Activated CD4-positive, alpha-beta T cell treated with anti-CD3 and anti-CD28 coated beads, Interleukin-2, amount 50 U/mL, for 16 hours (primary cell): Measurements from ENCODE around the gene SIRT6.
"Not testable (repeated sequence)": the region's sequence is repeated elsewhere in the genome, so short reads cannot be mapped to it uniquely, and the experiment has no call there.

Experiments used
- DNase-seq: peaks from one replicate; pipeline ENCODE4 v3.0.0-alpha.2; 2020

The SIRT6 gene

GRCh38 chr19:4198467-4199126, 16.2 kb upstream of the SIRT6 start:
- no peak for DNase-seq

DNA sequence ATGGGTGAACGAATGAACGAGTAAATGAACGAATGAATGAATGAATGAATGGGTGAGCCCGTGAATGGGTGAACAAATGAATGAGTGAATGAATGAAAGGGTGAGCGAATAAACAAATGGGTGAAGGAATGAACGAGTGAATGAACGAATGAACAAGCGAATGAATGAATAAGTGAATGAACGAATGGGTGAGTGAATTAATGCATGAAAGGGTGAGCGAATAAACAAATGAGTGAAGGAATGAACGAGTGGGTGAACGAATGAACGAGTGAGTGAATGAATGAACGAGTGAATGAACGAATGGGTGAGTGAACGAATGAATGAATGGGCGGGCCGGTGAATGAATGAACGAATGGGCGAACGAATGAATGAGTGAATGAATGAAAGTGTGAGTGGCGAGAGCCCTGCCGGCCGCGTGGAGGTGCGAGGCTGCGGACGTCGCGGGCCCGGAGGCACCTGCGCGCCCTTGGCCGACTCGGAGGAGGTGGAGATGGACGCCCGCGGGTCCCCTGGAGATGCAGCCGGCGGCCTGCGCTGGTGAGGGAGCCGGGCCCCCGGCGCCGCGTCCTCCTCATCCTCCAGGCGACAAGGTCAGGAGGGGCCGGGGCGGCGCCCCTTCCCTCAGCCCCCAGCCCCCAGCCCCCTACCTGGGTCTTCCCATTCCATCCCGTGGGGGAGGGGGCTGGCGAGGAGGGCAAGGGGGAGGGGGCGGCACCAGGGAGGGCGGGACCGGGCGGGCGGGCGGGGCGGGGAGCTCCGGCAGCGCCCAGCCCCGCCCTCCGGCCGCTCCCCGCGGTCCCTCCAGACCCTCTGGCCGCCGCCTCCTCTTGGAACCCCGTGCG, 15.5 kb upstream of the SIRT6 start:
- no peak for DNase-seq

DNA sequence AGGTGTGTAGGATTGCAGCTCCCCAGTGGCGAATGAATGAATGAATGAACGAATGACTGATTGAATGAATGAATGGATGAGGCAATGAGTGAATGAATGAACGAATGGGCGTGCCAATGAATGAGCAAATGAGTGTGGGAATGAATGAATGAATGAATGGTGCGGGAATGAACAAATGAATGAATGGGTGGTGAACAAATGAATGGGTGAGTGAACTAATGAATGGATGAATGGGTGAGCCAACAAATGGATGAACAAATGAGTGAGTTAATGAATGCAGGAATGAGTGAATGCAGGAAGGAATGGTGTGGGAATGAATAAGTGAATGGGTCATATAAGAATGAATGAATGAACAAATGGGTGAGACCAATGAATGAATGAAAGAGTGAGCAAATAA, 14.9 kb upstream of the SIRT6 start:
- DNase-seq = no peak

DNA sequence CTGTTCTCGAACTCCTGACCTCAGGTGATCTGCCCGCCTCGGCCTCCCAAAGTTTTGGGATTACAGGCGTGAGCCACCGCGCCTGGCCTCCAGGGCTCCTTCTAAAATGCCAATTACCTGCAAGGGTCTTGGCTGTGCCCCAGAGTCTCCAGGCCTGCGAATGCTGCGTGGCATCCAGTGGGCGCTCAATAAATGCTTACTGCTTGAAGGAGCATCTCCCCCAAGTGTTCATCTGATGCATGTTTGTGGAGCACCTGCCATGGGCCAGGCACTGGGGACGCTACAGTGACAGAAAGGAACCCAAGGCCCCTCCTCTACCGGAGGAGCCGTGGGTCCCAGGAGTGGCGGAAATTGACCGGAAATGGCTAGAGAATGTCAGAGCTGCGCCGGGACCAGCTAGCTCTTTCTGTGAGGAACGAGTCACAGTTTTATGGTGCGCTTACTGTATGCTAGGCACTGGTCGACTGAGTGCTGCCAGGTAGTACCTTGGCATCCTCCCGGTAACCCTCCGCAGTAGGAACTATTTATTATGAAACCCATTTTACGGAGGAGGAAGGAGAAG, 14.3 kb upstream of the SIRT6 start:
- no peak for DNase-seq

- no peak for DNase-seq
These were observed 13.6 kb upstream of the SIRT6 start for GRCh38 chr19:4196009-4196408.

GRCh38 chr19:4194353-4194752, 12.0 kb upstream of the SIRT6 start:
- DNase-seq = no peak

DNA sequence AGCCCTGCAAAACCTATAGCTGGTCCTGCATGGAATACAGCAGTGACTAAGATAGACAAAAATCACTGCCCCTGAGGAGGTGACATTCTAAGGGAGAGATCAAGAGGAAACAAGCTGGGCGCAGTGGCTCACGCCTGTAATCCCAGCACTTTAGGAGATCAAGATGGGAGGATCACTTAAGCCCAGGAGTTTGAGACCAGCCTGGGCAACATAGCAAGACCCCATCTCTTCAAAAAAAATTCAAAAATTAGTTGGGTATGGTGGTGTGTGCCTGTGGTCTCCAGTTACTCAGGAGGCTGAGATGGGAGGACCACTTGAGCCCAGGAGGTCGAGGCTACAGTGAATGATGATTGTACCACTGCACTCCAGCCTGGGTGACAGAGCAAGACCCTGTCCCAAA, 10.2 kb upstream of the SIRT6 start:
- DNase-seq = not testable (repeated sequence)

GRCh38 chr19:4189641-4190040, 7.3 kb upstream of the SIRT6 start:
- DNase-seq = no peak

GRCh38 chr19:4187313-4188122, 5.2 kb upstream of the SIRT6 start:
- no peak for DNase-seq

- DNase-seq = peak; percentile 82
These were observed 4.0 kb upstream of the SIRT6 start for GRCh38 chr19:4186087-4186993.

DNA sequence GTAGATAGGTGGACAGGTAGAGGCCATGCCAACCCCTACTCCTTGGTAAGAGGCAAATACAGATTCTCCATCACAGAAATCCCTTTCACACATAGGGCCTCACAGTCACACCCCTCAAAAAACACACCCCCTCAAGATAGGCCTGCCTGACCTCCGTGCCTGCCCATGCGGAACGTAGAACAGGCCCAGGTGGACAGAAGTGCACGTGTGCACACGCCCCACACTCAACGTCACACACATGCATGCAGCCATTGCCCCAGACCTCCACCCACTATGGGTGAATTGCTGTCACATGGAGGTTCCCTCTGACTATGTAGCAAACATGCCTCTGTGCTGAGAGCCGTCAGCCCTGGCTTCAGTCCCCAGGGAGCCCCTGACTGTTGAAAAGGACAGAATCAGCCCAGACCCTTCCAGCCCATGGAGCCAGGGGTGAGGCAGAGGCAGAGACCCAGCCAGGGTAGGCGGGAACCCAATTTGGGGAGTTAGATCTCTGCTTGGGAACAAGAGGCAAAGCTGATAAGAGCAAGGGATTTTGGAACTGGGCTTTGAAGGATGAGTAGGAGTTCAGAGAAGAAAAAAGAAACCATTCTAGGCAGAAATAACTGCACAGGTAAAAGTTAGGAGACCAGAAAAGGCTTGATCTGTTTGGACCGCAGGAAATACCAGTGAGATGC, 3.2 kb upstream of the SIRT6 start:
- no peak for DNase-seq

DNA sequence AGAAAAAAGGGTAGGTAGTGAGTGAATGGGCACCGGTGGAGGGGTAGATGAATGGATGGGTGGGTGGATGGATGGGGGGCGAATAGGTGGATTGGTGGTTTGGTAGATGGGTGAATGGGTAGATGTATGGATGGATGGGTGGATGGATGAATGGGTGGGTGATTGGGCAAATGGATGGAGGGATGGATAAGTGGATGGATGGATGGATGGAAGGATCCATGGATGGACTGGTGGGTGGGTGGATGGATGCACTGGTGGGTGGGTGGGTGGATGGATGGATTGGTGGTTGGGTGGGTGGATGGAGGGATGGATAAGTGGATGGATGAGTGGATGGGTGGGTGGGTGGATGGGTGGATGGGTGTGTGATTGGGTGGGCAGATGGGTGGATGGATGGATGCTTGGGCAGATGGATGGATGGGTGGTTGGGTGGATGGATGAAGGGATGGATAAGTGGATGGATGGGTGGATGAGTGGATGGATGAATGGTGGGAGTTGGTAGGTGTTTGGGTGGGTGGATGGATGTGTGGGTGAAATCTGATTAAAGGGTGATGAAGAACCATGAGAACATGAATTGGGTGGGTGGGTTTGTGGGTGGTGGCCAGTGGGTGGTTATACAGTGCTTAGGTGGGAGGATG, 2.5 kb upstream of the SIRT6 start:
- DNase-seq = no peak

GRCh38 chr19:4183967-4184717, 1.8 kb upstream of the SIRT6 start:
- DNase-seq = no peak

DNA sequence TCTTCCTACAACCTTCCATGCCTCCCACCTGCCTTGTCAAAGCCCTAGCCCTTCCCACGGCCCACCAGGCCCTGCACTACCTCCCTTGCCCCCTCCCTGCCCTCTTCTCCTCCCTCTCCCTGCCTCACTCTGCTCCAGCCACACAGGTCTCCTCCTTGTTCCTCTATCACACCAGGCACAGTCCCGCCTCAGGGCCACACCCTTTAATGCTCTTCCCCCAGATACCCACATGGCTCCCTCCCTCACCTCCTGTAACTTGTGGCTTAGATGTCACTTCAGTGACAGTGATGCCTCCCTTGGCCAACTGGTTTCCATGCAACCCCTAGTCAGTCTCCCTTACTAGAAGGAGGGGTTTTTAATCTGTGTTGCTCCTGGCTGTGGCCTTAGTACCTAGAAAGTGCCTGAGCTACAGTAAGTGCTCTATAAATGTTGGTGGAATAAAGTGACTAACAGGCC, 1.3 kb downstream of the SIRT6 start:
- no peak for DNase-seq

GRCh38 chr19:4178990-4179389, 3.4 kb downstream of the SIRT6 start:
- DNase-seq = no peak

DNA sequence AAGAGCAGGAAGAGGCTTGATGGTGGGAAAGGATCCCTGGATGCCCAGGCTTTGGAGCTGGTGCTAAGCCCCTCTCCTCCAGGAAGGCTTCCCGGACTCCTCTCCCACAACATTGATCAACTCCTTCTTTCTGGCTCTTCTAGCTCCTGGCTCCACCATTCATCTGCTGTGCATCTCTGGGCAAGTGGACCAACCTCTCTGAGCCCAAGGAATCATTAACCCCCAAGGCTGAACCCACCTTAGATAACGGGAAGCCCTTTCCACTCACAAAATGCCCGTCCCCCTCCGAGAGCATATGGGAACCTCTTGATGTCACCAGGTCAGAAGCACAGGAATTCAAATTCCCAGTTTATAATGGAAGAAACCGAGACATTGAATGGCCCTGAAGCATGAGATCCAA, 5.2 kb downstream of the SIRT6 start:
- no peak for DNase-seq

GRCh38 chr19:4175669-4175931, 6.8 kb downstream of the SIRT6 start:
- no peak for DNase-seq

DNA sequence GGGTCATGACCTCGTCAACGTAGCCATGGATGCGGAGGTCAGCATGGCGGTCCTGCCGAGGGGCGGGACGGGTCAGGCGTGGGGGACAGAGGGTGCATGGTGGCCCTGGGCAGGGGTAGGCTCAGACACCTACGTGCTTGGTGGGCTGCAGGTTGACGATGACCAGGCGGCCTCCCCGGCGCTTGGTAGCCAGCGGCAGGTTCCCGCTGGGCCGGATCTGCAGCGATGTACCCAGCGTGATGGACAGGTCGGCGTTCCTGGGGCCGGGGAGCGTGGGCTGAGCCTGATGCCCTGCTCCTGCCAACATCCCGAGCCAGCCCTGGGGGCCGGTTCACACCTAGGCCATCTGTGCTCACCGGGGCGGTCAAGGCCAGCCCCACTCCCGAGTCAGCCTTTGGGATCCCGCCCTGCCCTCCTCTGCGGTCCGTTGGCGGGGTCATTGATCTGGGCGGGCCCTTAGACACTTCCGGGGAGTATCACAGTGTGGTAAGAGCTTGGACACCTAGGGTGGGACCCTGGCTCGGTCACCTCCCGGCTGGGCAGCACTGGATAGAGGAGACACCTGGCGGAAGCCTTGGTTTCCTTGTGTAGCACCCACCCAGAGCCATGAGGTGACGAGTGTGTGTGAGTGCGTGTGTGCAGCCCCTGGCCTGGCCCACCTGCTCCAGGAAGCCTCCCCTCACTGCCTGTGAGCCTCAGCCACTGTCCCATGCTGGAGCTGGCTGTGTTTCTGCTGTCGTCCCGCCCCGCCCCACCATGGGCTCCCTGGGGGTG, 7.3 kb downstream of the SIRT6 start:
- DNase-seq = no peak

- no peak for DNase-seq
These were observed 8.0 kb downstream of the SIRT6 start for GRCh38 chr19:4174213-4174894.
